Liver (tissue), 9 donors: ENCODE results near the gene TRMT61A. TPM values are rescaled to one million over a fixed set of nuclear protein-coding genes. Genes with fewer than 3 reads are reported as not detected.

Experiments
- DNase-seq: peaks from one replicate; pipeline ENCODE4 v3.0.0-alpha.2; 2017; ENCODE audit warnings: low spot score
- H3K27ac ChIP-seq, 2 donors: one replicate each; pipeline ENCODE4 v1.7.0; 2013; ENCODE audit warnings: inconsistent platforms in 2 of 2, low read length in 2 of 2, control low read depth in 1 of 2, low read depth in 1 of 2, mild to moderate bottlenecking in 1 of 2
- H3K27me3 ChIP-seq, 4 donors: one replicate each; pipeline versions ENCODE4 v1.6.1 to v1.7.0; 2013; ENCODE audit warnings: low read length in 3 of 4, inconsistent platforms in 1 of 4, mild to moderate bottlenecking in 1 of 4, moderate library complexity in 1 of 4; ENCODE audit not compliant: control insufficient read depth in 4 of 4, insufficient read depth in 4 of 4
- H3K36me3 ChIP-seq, 4 donors: one replicate each; pipeline versions ENCODE4 v1.6.1 to v1.7.0; 2013; ENCODE audit warnings: low read length in 3 of 4, mild to moderate bottlenecking in 3 of 4, low read depth in 1 of 4, moderate library complexity in 1 of 4; ENCODE audit not compliant: control insufficient read depth in 4 of 4, insufficient read depth in 3 of 4
- H3K4me1 ChIP-seq, 4 donors: one replicate each; pipeline versions ENCODE4 v1.6.1 to v1.7.0; 2013; ENCODE audit warnings: low read length in 3 of 4, mild to moderate bottlenecking in 3 of 4, moderate library complexity in 1 of 4; ENCODE audit not compliant: control insufficient read depth in 4 of 4, insufficient read depth in 4 of 4
- H3K4me3 ChIP-seq, 3 donors: one replicate each; pipeline versions ENCODE4 v1.6.1 to v1.7.0; 2013; ENCODE audit warnings: low read length in 3 of 3, control low read depth in 1 of 3, low read depth in 1 of 3, mild to moderate bottlenecking in 1 of 3
- H3K9ac ChIP-seq, 2 donors: one replicate each; pipeline ENCODE4 v1.7.0; 2013; ENCODE audit warnings: low read length in 2 of 2, mild to moderate bottlenecking in 2 of 2, moderate library complexity in 2 of 2, control low read depth in 1 of 2, low read depth in 1 of 2
- H3K9me3 ChIP-seq, 4 donors: one replicate each; pipeline versions ENCODE4 v1.6.1 to v1.7.0; 2013; ENCODE audit warnings: low read length in 3 of 4; ENCODE audit not compliant: control insufficient read depth in 4 of 4
- ATF3 ChIP-seq: IDR thresholded peaks from 2 replicates; pipeline ENCODE4 v1.6.1; 2016; ENCODE audit warnings: antibody characterized with exemption
- CTCF ChIP-seq: fragments of 150-350 bp; IDR thresholded peaks from 2 replicates; pipeline ENCODE4 v1.5.1; 2017; ENCODE audit warnings: improper control_type of control experiment, low read depth, low read length; ENCODE audit not compliant: missing input control
- EGR1 ChIP-seq, 2 donors: IDR thresholded peaks; 2 replicates each; pipeline ENCODE4 v1.6.1; 2016 to 2018; ENCODE audit warnings: antibody characterized with exemption in 2 of 2, low read depth in 2 of 2
- FOXA1 ChIP-seq: IDR thresholded peaks from 2 replicates; pipeline ENCODE4 v1.6.1; 2016; ENCODE audit warnings: antibody characterized with exemption
- FOXA2 ChIP-seq: IDR thresholded peaks from 2 replicates; pipeline ENCODE4 v1.6.1; 2016; ENCODE audit warnings: antibody characterized with exemption
- GABPA ChIP-seq, 2 donors: IDR thresholded peaks in 1 of 2; conservative IDR thresholded peaks in 1 of 2; 2 replicates each; pipeline ENCODE4 v1.6.1; 2016; ENCODE audit warnings: antibody characterized with exemption in 2 of 2, mild to moderate bottlenecking in 1 of 2, moderate library complexity in 1 of 2
- HNF4A ChIP-seq, 2 donors: conservative IDR thresholded peaks; 2 replicates each; pipeline ENCODE4 v1.6.1; 2016; ENCODE audit warnings: antibody characterized with exemption in 2 of 2, mild to moderate bottlenecking in 2 of 2
- HNF4G ChIP-seq: IDR thresholded peaks from 2 replicates; pipeline ENCODE4 v1.6.1; 2016; ENCODE audit warnings: antibody characterized with exemption
- JUND ChIP-seq, 2 donors: IDR thresholded peaks; 2 replicates each; pipeline ENCODE4 v1.6.1; 2016; ENCODE audit warnings: antibody characterized with exemption in 2 of 2
- MAX ChIP-seq: IDR thresholded peaks from 2 replicates; pipeline ENCODE4 v1.6.1; 2016; ENCODE audit warnings: antibody characterized with exemption
- NR2F2 ChIP-seq: IDR thresholded peaks from 2 replicates; pipeline ENCODE4 v1.6.1; 2016; ENCODE audit warnings: antibody characterized with exemption
- RAD21 ChIP-seq, 2 donors: IDR thresholded peaks; 2 replicates each; pipeline ENCODE4 v1.6.1; 2016; ENCODE audit warnings: antibody characterized with exemption in 2 of 2, mild to moderate bottlenecking in 2 of 2
- REST ChIP-seq: IDR thresholded peaks from 2 replicates; pipeline ENCODE4 v1.6.1; 2016; ENCODE audit warnings: antibody characterized with exemption, mild to moderate bottlenecking
- RXRA ChIP-seq, 2 donors: IDR thresholded peaks; 2 replicates each; pipeline ENCODE4 v1.6.1; 2017 to 2018; ENCODE audit warnings: antibody characterized with exemption in 2 of 2, mild to moderate bottlenecking in 1 of 2
- SP1 ChIP-seq: IDR thresholded peaks from 2 replicates; pipeline ENCODE4 v1.6.1; 2018; ENCODE audit warnings: antibody characterized with exemption, mild to moderate bottlenecking
- TAF1 ChIP-seq: conservative IDR thresholded peaks from 2 replicates; pipeline ENCODE4 v1.6.1; 2016; ENCODE audit warnings: antibody characterized with exemption, mild to moderate bottlenecking
- YY1 ChIP-seq: IDR thresholded peaks from 2 replicates; pipeline ENCODE4 v1.6.1; 2016; ENCODE audit warnings: antibody characterized with exemption, mild to moderate bottlenecking
- ZBTB33 ChIP-seq: IDR thresholded peaks from 2 replicates; pipeline ENCODE4 v1.6.1; 2016; ENCODE audit warnings: antibody characterized with exemption
- WGBS: extraction: QIAGEN DNeasy Blood & Tissue Kit; methylation state at CpG from one replicate; pipeline ENCODE4 v1.1.7; 2013; 5-methylcytosine and 5-hydroxymethylcytosine counted together
- polyA plus RNA-seq, 2 donors: library from polyadenylated mRNA; stranded (reverse) in 1 of 2; unstranded in 1 of 2; fragments of 200-250 nt in 1 of 2; fragments of >200 nt in 1 of 2; fragmentation: Nextera tagmentation in 1 of 2; extraction: Ambion mirVana in 1 of 2; gene quantifications; one replicate each; pipeline versions ENCODE4 v1.2.1 to v1.2.3, GENCODE V29; 2013 to 2015
- total RNA-seq, 2 donors: library from RNA; depleted of rRNA; stranded (reverse); fragments of >200 nt; gene quantifications; one replicate each; pipeline ENCODE4 v1.2.3, GENCODE V29; 2014
- donor health status: healthy.
- donor health status: healthy.
- donor health status: healthy.
- donor health status: healthy.
- donor health status: healthy.

The TRMT61A gene
- total and polyA plus RNA-seq, 4 donors = 4.1 to 8.0 (median 6.5) TPM

GRCh38 chr14:103485504-103485903, 43.5 kb upstream of the TRMT61A start:
- Histone ChIP-seq H3K4me3 (no peak overlapping the region), H3K9me3 (no peaks in the 10 kb centered on the region), H3K36me3 (peaks cover 7 to 32% (median 23%) of the 10 kb centered on the region in 4 donors), H3K9ac (no peak overlapping the region), H3K27ac (no peak overlapping the region), H3K4me1 (peaks cover 0 to 4% (median 2%) of the 10 kb centered on the region in 4 donors), H3K27me3 (no peaks in the 10 kb centered on the region)
- no peak for DNase-seq
- TF ChIP-seq JUND (IDR thresholded peaks at IDR 0.05) = no peak
- 80% methylated on average over 2 of the region's 2 CpGs for WGBS

GRCh38 chr14:103488071-103488470, 40.9 kb upstream of the TRMT61A start:
- Histone ChIP-seq H3K4me3 (no peak overlapping the region), H3K27me3 (no peaks in the 10 kb centered on the region), H3K4me1 (peaks cover 0 to 4% (median 2%) of the 10 kb centered on the region in 4 donors), H3K36me3 (peaks cover 6 to 34% (median 23%) of the 10 kb centered on the region in 4 donors), H3K9ac (no peak overlapping the region), H3K9me3 (no peaks in the 10 kb centered on the region), H3K27ac (no peak overlapping the region)
- TF ChIP-seq FOXA1 = no peak
- TF ChIP-seq RAD21 (IDR thresholded peaks at IDR 0.05) = no peak
- no peak for TF ChIP-seq YY1
- no peak for TF ChIP-seq SP1
- TF ChIP-seq RXRA (IDR thresholded peaks at IDR 0.05) = no peak
- no peak for TF ChIP-seq GABPA (IDR thresholded peaks at IDR 0.05 in 1 of 2, conservative IDR thresholded peaks at IDR 0.05 in 1 of 2)
- TF ChIP-seq MAX = no peak
- no peak for TF ChIP-seq TAF1
- TF ChIP-seq REST = no peak
- no peak for TF ChIP-seq JUND (IDR thresholded peaks at IDR 0.05)
- no peak for TF ChIP-seq HNF4A (conservative IDR thresholded peaks at IDR 0.05)
- no peak for TF ChIP-seq EGR1 (IDR thresholded peaks at IDR 0.05; ENCODE audit: low read depth in 2 of 2)
- TF ChIP-seq ZBTB33 = no peak
- no peak for TF ChIP-seq HNF4G
- no peak for TF ChIP-seq FOXA2
- no peak for TF ChIP-seq CTCF
- no peak for TF ChIP-seq NR2F2
- no peak for TF ChIP-seq ATF3
- WGBS = 95% methylated on average over 6 of the region's 6 CpGs
- no peak for DNase-seq
